GM12878 (cell line): ENCODE measurements around the gene UGT1A6.

Experiments
- ATF7 ChIP-seq: fragments of 450-650 bp; IDR thresholded peaks from 2 replicates; pipeline ENCODE4 v1.6.1; 2016; ENCODE audit warnings: low read depth, mild to moderate bottlenecking
- BCL3 ChIP-seq: IDR thresholded peaks from 2 replicates; pipeline ENCODE4 v1.6.1; 2011; ENCODE audit warnings: borderline replicate concordance, low read depth, mild to moderate bottlenecking, moderate library complexity, low read length; ENCODE audit not compliant: insufficient read depth, poor library complexity, severe bottlenecking
- CTCF ChIP-seq, 3 experiments: IDR thresholded peaks in 2 of 3; conservative IDR thresholded peaks in 1 of 3; 2 replicates each; pipeline ENCODE4 v1.5.1; 2011; ENCODE audit warnings: low read depth in 3 of 3, low read length in 3 of 3, mild to moderate bottlenecking in 3 of 3, control low read depth in 2 of 3, moderate library complexity in 2 of 3, inconsistent platforms in 1 of 3, mixed read lengths in 1 of 3; ENCODE audit not compliant: control insufficient read depth in 2 of 3, insufficient read depth in 1 of 3; ENCODE audit errors: extremely low read depth in 1 of 3
- DPF2 ChIP-seq: fragments of 450-650 bp; IDR thresholded peaks from 2 replicates; pipeline ENCODE4 v1.6.1; 2017; ENCODE audit warnings: mild to moderate bottlenecking
- E2F4 ChIP-seq: IDR thresholded peaks from 2 replicates; pipeline ENCODE4 v1.6.1; 2012; ENCODE audit warnings: low read depth, low read length, improper control_type of control experiment
- EED ChIP-seq: sonication (generic); IDR thresholded peaks from 2 replicates; pipeline ENCODE4 v1.6.1; 2016; ENCODE audit warnings: antibody characterized with exemption, low read depth
- EZH2 ChIP-seq: IDR thresholded peaks from 2 replicates; pipeline ENCODE4 v1.6.1; 2012; ENCODE audit warnings: low read depth, mild to moderate bottlenecking, control low read depth, inconsistent platforms, low read length, borderline replicate concordance; ENCODE audit not compliant: control insufficient read depth
- FOS ChIP-seq: IDR thresholded peaks from 3 replicates; pipeline ENCODE4 v1.6.1; 2011; ENCODE audit warnings: borderline replicate concordance; ENCODE audit not compliant: insufficient read length; ENCODE audit errors: extremely low read depth
- POLR2A ChIP-seq: IDR thresholded peaks from 2 replicates; pipeline ENCODE4 v1.6.1; 2011; ENCODE audit warnings: low read depth, mild to moderate bottlenecking, low read length
- STAT3 ChIP-seq: IDR thresholded peaks from 2 replicates; pipeline ENCODE4 v1.6.1; 2011; ENCODE audit warnings: low read depth, low read length, improper control_type of control experiment
- TAF1 ChIP-seq: IDR thresholded peaks from 2 replicates; pipeline ENCODE4 v1.6.1; 2011; ENCODE audit warnings: mild to moderate bottlenecking, low read depth, low read length, borderline replicate concordance
- TCF12 ChIP-seq: IDR thresholded peaks from 2 replicates; pipeline ENCODE4 v1.6.1; 2011; ENCODE audit warnings: low read depth, mild to moderate bottlenecking, low read length
- YY1 ChIP-seq: IDR thresholded peaks from 2 replicates; pipeline ENCODE4 v1.6.1; 2011; ENCODE audit warnings: low read depth, mild to moderate bottlenecking, low read length

GRCh38 chr2:233773854-233774253 is 81.2 kb downstream of the UGT1A6 start:
- TF ChIP-seq EZH2: no peak
- TF ChIP-seq EED: no peak
- no peak for TF ChIP-seq ATF7
- TF ChIP-seq CTCF (IDR thresholded peaks at IDR 0.05 in 2 of 3, conservative IDR thresholded peaks at IDR 0.05 in 1 of 3; ENCODE audit: control insufficient read depth in 2 of 3, extremely low read depth in 1 of 3, insufficient read depth in 1 of 3, low read depth in 3 of 3, low read length in 3 of 3): no peak
- TF ChIP-seq DPF2: no peak
- no peak for TF ChIP-seq POLR2A
- TF ChIP-seq E2F4: no peak
- no peak for TF ChIP-seq TAF1
- no peak for TF ChIP-seq BCL3
- no peak for TF ChIP-seq STAT3
- no peak for TF ChIP-seq TCF12
- TF ChIP-seq FOS: no peak
- TF ChIP-seq YY1: no peak
